Ramos (cell line): ENCODE data around the gene NRG2.

ENCODE experiments used
- in situ Hi-C: fragments of 300-500 bp; cut with MboI; formaldehyde crosslinking; loops from one replicate; pipeline ENCODE4 v1.14.3; 2022; ENCODE audit warnings: low sequenced_read_pairs; ENCODE audit not compliant: unreplicated experiment

The NRG2 gene

DNA sequence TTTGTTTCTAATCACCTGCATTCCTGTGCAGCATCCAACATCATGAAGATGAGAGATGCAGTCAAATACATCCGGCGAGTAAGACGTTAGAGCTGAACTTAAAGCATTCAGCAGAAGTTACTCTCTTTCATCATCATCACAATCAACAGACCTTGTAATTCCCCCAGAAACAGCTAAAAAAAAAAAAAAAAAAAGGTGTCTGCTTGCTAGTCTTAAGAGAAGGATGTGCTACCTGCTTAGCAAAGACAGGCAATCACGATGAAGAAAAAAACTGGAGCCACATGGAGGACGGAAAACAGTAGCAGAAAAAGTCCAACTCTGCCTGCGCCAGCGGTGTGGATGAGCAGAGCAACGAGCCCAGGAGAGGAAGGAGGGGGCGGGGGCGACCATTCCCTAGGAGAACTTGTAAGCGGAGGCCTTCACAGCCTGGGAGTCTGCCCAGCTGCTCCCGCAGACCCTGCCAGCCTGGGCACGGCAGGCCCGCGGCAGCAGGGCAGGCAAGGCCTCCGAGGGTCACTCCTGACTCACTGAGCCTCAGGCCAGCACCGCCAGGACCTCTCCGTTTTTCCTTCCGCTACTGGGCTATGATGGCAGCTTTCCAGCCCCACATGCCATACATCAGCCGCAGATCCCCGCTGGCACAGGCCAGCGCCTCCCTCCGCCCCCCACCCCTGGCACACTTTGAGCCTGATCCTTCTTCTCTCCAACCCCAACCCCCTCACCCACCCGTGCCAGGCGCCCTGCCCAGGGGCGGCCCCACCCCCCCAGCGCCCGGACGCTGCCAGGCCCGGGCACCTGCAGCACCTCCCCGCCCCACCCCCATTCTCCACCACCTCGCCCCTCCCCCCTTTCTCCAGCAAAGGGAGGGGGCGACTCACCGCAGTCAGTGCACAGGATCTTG, 1.4 kb downstream of the NRG2 start:
- in situ Hi-C loops: no loop called here

DNA sequence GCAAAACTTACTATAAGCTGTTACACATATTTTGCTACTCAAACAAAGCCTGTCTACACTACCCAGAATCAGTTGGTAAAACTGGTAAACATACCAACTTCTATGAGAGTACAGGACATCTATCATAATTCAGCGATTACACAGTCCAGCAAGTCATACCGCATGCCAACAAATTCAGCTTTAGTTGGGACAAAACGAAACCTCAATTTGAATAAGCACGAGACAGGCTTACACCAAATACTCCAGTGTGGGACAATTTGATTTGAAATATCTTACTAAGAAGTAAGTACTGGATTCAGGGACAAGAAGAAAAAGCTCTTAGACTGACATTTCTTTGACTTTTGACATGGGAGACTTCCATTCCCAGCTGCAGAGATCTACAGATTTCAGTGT, 2.0 kb downstream of the NRG2 start:
- in situ Hi-C loops: no loop called here

DNA sequence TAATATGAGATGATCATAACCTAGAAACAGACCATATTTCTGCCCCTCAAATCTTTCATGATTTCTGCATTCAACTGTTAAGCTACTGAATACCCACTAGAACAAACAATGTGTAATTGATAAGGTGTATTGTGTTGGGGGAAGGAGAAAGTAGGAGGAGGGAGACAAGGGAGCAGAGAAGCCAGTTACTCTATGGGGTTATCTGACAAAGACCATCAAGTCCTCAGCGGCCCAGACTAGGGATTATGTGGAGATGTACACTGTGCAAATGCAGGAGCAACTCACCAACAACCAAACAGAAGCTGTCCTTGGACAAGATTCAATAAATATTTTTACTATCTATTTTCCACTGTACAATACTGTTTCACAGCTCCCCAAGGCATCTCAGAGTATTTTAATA, 2.7 kb downstream of the NRG2 start:
- in situ Hi-C loops: no loop called here

DNA sequence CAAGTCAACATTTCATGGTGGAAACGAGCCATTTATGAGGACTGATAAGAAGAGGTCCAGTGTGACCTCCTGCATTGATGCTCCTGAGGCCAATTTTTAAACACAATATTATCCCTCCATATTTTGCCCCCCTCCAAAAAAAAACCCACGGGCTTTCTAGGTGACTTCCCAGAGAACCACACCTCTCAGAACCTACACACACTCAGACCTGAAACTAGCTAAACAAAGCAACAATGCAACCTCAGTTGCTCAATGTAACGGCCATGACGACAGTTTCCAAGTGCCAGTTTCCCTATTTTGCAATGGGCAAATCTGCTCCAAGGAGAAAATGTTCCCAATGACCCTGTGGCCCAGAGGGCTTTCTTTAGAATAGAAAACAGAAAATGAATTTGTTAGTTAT, 3.5 kb downstream of the NRG2 start:
- in situ Hi-C loops: no loop called here

DNA sequence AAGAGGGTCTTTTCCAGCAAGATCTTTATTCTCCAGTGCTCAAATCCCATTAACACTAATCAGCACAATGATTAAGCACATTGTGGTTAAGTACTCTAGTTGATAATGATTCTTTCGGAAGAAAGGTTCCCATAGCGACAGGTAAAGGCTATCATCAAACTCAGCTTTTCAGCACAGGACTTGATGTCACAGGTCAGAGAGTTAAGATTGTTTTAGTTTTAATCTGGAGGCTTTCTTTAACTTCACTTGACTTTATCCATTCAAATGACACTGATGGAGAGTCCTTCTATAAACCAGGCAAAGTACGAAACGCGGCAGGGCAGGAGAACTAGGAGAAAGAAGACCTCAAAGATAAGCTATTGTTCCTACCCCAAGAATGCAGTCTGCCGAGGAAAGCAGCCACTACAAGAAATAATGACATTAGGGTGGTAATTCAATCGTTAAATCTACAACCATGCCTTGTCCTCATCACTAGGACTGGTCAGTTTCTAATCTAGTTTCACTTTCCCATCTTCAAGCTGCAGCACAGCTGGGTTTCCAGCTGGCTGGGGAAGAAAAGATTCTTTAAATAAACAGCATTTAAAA, 4.6 kb downstream of the NRG2 start:
- in situ Hi-C loops: no loop called here

DNA sequence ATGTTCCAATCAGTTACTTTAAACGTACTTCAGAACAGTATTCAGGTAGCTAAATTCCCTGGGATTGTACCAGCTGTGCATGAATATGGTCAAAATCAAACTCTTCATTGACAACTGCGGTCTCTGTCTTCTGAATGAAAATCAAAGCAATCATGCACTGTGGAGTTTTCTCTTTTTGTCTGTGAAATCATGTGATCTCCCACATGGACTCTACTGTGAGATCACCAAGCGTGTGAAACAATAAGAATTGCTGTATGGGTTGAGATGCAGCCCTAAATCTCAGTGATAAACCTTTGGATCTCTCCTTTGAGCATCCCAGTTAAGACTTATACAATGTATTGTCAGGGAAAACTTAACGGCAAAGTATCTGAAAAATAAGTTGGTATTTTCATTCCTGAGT, 6.1 kb downstream of the NRG2 start:
- in situ Hi-C loops: no loop called here

DNA sequence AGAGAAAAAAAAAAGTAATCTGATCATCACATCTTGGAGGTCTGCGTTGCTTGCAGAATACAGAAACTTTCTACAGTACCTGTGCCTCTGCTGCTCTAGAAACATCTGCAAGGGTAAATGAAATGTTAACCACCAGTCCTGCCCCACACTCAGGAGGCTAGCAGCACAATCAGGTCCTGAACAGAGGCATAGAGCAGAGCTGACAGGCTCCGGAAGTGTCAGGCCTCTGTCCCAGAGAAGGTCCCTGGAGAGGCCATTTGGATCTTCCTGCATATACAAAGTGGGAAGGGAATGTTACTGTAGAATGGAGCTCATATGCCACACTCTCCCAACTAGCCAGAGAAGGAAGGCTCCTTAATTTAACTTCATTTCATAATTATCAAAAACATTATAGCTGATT, 7.2 kb downstream of the NRG2 start:
- in situ Hi-C loops: no loop called here

DNA sequence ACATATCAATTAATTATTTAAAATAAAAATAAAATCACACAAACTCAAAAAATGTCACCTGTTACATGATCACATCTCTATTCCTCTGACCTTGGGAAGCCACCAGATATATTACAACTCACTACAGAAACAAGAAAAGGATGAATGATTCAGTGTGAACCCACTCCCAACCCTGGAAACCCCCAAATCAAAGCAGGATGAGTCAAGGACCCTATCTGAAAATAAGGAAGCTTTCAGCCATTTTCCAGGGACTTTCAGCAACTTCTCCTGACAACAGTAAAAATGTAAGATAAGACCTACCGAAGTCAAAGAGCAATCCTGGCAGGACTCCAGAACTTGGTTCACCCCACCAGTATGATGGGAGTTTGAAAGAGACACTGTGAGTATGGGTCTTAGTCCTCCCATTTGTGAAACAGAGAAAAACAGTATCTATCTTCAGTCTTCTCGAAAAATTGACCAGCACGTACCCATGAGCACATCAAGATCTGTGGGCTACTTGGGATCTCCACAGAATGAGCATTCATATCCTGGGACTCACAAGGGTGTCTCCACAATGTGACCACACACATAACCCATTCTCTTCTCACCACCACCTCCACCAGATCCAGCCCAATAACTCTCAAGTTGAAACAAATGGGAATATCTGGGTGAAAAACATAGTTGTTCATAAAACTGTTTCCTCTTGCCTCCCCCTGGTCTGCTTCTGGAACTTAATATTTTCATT, 9.9 kb downstream of the NRG2 start:
- in situ Hi-C loops: no loop called here

DNA sequence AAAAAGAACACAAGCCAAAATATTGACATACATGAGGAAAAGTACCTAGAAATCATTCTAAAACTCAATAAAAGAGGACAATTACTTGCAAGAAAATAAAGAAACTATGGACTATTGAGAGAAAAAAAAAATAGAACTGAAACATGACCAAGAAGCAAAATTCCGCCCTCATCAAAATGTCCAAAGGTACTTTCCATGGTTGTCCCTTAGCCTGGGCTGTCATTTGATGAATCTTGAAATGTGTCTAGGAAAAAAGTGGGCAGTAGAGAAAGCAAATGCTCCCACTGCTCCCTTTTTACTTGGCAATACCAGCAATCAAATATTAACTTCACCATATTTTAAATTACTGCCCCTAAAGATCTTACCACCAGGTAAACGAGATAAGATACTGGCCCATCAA, 10.8 kb downstream of the NRG2 start:
- in situ Hi-C loops: no loop called here

DNA sequence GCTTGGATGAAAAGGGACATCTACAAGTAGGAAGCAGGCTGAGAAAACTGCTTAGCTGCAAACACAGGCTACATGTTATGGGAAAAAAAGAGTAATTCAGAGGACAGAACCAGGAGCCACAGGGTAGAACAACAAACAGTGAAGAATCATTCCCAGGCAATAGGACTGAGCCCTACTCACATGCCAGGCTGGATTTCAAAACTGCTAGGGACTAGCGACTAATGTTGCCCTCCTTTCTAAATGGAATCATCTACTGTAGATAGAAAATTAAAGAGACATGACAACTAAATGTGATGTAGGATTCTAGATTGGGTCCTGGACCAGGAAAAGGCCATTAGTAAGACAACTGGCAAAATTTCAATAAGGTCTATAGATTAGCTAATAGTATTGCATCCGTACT, 15.3 kb downstream of the NRG2 start:
- in situ Hi-C loops: no loop called here

DNA sequence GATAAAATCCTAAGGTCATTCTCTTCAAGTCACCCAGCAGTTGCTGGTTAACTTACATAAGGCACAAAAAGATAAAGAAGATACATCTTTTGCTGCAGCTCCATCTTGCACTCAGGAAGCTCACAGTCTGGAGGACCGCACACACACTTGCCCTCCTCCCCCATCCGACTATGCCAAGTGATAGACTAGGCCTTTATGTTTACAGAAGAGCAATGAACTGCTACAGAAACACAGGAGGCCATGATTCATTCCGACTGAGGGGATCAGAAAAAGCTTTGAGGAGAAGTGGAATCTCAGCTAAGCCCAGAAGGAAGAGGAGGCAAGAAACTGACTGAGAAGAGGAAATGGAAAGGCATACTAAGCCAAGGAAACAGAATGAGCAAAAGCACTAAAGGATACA, 17.4 kb downstream of the NRG2 start:
- in situ Hi-C loops: no loop called here

DNA sequence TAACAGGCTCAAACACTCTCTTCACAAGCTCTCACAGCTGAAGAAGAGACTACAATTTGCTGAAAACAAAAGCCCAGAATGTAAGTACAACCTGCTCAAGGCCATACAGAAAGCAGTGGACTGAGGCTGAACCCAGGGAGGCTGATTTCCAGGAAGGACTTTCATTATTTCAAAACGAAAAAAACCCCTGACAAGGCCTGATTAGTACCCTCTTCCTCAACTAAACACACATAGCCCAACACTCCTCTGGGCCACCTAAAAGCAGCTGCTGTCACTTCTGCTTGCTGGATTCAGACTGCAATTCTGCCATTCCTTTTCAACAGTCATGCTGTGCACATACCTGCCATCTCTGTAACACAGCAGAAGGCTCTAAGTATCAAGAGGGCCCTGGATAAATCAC, 18.2 kb downstream of the NRG2 start:
- in situ Hi-C loops: no loop called here

DNA sequence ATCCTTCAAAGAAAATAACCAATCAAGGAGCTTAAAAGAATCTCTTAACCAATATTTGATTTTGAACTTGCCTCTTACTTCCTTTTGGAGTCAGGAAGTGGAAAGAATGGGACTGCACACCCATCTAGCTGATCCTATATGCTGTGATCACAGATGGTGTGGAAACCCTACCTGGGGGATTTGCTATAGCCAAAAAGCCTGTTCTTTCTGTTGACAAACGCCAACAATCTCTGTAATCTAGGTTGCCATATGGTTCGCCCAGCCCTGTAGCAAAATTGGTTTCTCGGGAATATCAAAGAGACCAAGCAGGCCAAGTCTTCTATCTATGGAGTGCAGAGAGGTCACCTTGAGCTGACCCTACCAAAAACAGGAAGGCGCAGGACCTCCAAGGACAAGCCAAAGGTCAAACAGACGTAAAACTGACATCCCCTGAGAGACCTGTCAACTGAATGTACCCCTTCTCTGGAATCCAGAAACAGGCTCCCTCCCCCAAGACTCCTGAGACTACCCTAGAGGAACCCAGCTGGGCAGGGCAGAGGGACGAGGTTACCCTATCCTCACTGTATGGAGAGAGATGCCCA, 19.4 kb downstream of the NRG2 start:
- in situ Hi-C loops: no loop called here

DNA sequence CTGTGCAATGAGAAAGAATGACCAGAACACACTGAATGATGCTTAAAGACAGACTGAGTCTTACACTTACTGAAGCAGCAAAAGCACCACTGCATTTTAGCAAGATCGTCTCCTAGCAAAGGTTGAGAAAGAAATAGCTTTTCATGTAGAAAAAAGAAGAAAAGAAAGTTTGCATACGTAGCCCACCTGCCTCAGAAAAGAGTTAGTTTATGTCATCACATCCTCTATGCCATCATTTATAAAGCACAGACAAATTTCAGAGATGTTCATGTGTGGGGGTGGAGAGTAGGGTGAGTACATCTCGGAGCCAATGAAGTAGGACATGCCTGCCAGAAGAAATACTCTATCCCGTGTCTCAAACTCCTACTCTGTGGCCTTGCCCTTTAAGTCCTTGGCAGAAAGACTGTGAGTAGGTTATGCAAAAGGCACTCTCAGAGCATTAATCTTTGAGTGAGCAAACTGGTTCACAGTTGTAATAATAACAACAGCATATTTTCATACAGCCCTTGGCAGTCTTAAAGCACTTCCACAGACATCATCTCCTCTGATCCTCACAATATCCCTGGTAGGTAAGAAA, 22.4 kb downstream of the NRG2 start:
- in situ Hi-C loops: no loop called here

DNA sequence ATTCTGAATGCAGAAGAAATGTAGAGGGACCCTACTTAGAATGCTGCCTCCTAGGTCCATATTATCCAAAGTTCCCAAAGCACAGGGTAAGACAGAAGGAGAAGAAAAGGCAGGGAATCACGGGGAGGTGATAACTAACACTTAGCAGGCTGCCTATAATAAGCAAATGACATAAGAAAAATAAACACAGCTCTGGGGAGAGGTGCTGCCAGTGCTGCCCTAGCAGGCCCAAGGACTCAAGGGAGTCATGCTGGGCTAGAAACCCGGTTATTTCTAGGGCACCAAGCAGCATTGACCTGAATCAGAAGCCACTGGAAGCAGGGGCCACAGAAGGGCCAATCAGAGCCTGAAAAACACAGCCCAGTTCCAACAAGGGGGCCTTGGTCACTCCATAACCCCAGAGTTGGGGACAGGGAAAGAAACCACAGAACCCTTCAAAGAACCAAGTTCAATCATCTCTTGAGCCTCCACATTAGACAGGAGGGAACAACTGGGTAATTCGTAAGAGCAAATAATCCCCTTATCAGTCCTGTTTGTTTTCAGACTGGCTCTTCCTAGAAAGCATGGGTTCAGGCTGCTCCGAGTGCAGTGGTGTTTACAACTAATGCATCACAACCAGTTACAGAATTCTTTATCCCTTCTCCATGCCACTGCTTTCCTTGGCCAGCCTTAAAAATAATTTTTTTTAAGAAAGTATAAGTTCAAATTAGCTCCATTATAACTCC, 24.0 kb downstream of the NRG2 start:
- in situ Hi-C loops: no loop called here

DNA sequence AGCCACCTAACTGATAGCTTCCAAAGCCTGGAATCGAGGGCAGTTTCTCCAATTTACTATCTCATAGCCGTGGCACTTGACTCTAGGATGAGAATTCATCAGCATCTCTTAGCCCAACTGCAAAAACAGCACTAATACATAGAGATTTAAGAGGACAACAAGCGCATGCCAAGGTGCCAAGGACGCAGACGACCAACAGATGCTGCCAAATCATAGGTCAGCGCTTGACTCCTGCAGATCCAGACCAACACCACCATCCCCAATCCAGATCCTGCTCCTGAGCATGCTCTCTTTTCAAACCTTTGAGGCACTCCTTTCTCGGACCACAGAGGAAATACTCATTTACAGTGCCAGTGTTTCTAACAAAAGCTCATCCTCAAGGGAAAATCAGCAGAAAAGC, 24.6 kb downstream of the NRG2 start:
- in situ Hi-C loops: no loop called here

DNA sequence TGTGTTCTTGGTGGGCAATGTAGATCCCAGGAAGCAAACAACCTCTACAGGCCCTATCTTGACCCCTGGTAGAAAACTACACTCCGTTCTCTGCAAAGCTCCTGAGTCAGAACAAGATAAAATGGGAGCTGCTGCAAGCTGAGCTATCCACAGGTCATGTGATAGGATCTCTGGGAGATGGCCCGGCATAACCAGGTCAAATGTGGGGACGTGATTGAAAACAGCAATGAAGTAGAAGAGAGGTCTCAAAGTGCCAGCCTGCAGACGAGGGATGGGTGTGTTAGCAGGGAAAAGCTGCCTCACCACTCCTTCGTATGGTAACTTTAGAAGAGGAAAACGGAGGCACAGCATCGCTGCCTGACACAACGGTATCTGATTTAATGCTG, 25.0 kb downstream of the NRG2 start:
- in situ Hi-C loops: no loop called here

DNA sequence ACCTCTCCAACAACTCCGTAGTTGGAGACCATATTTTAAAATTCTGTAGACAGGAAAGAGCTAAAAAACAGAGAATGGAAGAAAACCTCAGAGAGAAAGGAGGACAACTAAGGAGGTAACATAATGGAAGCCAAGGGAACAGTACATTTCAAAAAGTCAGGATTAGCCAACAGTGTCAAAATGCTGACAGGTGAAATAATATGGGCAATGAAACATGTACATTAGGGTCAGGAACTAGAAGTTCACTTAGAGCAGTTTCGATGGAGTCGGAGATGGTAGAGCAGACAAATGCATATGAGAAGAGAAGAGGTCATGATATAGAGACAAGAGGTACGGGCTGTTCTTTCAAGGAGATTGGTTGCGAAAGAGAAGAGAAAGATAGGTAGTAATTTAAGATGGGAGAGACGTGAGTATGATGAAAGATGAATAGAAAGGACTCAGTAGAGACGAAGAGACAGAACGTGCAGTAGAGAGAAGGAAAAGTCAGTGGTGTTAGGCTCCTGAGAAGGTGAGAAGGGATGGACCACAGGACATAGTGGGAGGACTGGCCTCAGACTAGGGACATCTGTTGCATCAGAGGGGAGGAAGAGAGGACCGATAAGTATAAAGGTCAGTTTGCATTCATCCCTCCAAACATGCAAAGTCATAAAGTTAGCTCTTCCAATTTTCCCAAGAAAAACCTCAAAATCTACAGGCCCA, 25.6 kb downstream of the NRG2 start:
- in situ Hi-C loops: no loop called here

DNA sequence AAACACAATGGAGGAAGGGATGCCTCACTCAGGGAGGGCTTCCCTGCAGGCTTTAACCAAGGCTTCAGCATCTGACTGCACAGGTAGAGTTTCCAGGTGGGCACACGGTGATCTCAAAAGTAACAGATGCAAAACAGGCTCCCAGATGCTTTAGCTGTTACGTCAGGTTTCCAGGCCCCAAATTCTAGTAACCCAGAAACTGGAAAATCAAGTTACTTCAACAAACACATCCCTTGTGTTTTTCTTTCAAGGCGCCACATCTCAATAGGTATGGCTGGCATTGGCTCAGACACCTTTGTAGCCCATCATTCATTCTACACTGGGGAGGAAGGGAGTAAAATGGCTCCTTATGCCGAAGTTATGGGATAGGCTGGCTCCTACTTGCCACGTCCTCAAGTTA, 27.4 kb downstream of the NRG2 start:
- in situ Hi-C loops: no loop called here

DNA sequence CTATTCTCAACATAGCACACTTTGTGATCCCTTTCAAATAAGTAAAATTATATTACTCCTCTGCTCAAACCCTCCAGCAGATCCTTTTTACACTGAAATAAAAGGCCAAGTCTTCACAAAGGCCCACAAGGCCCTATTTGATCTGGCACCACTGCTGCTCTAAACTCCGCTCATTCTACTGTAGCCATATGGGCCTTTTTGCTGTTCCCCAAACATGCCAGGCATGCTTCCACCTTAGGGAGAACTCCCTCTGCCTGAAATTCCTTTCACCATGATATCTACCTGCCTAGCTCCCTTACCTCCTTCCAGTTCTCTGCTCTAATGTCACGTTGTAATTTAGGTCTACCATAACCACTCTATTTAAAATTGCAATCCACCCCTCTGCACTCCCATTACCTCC, 28.3 kb downstream of the NRG2 start:
- in situ Hi-C loops: no loop called here
